GM21737 (cell line): ENCODE results near the gene ITGA5.

ENCODE experiments used
- ATAC-seq: cut with Tn5 transposase; IDR thresholded peaks from one replicate; pipeline ENCODE4 v1.9.1; 2021; ENCODE audit warnings: mild to moderate bottlenecking, moderate library complexity; ENCODE audit not compliant: unreplicated experiment

ITGA5 gene

DNA sequence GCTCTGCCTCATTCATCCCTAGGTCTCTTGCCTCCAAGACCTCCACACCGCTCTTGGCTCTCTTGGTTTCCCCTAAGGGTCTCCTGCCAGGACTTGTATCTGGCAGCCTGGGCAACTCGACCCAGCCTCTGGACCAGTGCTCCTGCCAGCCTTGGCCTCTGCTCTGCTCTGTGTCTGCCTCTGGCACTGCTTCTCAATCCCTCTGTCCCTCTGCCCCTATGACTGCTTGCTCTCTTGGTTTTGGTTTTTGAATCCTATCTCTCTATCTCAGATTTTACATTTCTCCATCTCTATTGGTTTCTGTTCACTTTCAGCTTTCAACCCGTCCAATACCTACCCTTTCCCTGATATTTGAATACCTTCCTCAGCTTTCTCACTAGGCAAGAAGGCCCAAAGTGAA is 6.3 kb downstream of the ITGA5 start:
- ATAC-seq = no peak

DNA sequence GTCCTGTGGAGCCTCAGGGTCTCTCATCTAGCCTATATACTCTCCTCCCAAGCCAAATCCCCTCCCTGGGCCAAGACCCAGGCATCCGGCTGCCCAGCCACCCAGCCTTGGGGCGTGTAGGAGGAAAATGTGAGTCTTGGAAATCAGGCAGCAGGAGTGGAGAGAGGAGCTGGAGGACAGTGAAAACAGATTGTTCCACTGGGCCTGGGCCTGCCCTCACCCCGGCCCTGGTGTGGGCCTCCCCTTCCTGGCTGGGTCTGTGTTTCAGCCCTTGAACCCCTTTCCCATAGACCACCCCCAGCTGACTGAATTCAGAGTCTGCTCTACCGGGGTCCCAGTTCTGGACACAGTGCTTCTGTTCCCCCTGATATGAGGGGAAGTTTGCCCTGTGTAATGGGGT is 6.7 kb downstream of the ITGA5 start:
- ATAC-seq = no peak

DNA sequence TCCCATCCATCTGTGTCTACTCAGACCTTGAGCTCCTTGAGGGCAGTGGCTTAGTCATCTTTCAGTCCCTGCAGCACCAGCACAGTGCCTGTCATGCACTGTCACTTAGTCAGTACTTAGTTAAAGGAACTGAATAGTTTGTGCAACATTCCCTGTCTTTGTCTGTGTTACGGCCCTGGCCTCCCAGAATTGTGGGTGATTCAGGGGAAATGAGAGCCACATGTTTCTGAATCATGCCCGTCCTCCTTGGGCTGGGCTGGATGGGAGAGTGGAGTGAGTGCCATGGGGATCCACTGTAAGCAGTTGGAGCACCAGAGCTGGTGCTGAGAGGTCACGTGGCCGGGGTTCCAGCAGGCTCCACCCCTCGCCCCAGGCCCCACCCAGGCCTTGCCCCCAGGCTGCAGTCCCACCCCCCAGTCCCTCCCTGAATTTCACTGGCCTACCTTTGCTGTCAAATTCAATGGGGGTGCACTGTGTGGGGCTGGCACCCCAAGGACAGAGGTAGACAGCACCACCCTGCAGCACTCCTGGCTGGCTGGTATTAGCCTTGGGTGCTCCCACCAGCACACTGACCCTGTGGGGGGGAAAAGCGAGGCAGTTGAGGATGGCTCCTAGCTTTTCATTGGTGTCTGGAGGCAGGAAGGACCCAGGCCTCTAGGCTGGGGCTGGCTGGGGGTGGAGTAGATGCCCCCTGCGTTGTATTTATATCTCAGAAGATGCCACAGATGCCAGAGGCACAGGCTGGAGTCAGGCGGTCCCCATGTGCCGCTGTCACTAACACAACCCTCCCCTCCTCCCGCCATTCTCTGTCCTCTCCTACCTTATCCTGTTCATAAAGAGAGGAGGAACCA is 7.5 kb downstream of the ITGA5 start:
- ATAC-seq = no peak

DNA sequence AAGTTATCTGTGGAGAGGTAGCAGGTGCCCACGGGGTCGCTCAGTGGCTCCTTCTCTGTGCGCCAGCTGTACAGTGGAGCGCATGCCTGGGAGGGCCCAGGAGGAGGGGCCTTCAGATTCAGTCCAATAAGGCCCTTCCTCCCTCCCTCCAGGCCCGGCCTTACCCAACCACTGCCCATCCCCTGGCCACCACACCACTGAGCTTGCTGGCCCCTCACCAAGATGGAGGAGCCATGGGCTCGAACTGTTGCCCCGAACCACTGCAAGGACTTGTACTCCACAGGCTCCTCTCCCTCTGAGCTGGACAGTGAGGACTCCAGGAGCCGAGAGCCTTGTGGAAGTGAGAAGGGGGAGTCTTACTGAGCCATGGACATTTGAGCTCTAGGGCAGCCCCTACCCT is 9.8 kb downstream of the ITGA5 start:
- no peak for ATAC-seq

DNA sequence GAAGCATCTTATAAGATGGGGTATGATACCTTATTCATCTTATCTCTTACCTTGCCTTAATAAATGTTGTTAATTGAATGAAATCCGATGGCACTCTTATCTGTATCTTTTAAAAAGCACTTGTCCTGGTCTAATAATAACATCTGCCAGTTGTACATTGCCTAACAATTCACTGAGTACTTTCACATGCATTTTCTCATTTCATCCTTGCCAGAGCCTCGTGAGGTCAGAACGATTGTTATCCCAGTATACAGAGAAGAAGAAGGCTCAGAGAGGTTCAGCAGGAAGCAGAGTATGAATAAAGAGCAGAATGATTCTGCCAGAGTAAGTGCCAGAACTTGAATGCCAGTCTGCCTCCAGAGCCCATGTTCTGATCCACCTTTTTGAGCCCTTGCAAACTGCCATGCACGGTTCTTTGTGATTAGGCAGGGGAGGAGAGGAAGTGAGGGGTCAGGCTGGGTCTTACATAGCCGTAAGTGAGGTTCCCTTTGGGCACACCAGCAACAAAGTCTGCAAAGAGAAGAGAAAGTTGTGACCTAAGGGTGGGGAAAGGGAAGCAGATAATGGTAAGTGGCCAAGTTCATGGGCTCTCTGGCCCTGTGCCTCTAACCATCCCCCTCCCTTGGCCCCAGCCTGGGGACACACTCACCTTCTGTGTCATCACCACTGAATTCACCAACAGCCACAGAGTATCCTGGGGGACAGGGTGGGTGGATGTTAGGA is 11.7 kb downstream of the ITGA5 start:
- ATAC-seq = no peak

DNA sequence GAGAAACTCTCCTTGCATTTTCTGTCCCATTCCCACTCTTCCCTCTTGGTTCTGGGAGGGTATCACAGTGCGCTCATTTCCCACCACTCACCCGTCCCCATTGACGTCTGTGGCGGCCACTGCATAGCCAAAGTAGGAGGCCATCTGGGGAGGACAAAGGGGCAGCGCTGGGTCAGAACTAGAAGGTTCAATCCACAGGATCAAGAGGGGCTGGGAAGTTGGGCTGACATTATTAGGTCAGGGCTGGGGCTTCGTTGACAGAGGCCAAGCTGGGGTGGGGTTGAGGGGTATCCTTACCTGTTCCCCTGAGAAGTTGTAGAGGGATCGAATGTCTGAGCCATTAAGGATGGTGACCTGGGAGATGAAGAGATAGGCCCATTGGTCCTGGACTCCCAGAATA is 13.5 kb downstream of the ITGA5 start:
- no peak for ATAC-seq

DNA sequence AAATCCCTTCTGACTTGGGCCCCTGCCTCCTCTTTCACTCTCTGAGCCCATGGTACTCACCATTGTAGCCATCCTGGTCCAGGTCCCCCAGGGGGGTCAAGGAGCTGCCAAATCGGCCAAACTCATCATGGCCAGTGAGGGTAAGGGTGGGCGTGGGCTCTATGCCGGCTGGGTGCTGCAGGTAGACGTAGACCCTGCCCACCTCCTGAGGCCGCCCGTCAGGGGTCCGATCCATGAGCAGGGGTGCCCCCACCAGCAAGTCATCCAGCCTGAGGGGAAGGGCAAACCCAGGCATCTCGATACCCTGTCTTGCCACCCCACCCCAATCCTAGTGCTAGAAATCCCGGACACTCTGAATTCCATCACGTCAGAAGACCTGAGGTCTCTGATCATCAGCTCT is 14.0 kb downstream of the ITGA5 start:
- no peak for ATAC-seq

DNA sequence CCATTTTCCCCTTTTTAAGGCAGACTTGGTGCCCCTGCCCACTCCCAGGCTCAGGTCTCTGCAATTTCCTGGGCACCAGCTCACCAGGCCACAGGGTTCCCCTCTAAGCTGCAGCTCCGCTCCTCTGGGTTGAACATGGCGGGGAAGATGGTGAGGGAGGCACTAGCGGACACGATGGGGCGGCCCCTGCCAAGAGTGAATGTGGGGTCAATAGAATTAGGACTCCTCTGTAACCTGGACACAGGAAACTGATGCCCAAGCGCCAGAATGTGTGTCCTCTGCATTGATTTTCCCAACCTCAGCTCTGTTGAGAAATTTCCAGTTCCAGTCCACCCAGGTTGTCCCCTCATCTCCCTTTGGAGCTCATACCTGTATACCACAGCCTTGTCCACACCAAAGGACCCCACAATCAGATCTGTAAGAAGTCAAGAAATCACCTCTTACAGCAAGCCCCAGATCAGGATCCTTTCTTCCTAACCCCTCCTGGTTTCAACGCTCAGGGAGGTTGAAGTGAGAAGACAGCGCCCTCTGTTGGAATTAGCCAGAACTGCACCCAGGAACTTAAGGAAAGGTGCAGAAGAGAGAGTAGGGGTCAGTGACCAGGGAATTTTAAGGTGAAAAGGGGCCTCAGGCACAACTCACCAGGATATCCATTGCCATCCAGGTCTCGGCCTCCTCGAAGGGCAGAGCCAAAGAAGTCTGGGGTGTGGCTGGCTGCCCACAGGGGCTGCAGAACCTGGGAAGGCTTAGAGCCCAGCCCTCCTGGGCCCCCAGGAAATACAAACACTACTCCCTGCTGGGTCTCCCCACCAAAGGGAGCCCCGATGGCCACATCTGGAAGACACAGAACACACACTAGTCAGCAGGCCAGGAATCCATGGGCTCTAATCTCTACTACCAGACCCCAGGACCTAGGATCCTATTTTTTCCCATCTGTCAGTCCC is 14.7 kb downstream of the ITGA5 start:
- no peak for ATAC-seq

DNA sequence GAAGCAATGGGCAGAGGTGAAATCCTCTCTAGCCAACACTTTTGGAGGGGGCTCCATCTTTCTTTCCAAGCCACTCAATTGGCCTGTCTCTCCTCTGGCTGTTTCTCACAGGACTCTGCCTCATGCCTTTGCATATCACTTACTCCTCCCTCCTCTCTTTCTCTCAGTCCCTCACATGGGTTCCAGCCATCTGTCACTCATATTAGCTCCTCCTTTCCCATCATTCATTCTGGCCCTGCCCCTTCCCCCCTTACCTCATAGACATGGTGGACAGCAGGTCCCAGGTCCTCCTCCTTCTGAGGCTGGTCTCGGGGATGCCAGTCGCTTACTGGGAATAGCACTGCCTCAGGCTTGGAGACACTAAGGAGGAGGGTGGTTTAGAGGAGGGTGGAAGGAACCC is 17.9 kb downstream of the ITGA5 start:
- no peak for ATAC-seq

DNA sequence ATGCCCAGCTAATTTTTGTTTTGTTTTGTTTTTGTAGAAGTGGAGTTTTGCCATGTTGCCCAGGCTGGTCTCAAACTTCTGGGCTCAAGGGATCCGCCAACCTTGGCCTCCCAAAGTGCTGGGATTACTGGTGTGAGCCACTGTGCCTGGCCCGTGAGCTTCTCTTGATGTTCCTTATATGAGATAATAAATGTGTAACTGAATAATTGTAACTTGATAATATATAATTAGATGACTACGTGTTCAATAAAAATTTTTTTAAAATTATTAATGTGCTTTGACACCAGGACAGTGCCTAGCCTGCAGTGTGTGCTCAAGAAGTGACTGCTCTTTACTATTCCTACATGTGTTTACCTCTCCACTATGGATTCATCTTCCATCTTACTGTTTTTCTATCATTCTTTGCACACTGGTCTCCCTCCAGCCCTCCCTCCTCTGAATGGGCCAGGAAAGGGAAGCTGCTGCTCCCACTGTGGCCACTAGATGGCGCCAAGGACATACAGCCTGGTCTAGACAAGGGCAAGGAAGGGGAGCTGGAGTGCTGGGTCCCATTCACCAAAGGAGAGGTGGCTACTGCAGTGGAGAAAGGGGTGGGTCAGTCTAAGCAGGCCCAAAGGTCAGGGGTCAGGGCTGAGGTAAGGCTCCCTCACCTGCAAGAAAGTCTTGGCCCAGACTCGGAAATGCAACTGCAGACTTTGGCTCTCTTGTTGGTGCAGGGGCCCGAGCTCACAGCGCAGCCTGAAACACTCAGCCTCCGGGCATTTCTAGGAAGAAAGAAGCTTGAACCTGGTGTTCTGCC is 19.9 kb downstream of the ITGA5 start:
- peak; percentile 79 for ATAC-seq

DNA sequence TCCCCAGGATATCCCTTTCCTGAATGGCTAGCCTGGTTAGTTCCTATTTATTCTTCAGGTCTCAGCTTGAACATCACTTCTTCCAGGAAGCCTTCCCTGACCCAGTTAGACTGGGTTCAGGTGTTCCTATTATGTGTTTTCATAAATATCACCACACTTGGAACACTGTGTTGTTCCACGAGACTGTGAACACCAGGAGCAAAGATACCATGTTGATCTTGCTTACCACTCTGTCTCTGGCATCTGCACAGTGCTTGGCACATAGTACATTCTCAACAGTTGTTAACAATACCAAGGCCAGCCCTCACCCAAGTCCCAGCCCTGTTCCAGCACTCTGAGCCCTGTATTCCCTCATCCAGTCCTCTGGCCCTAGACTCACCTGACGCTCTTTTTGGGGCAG is 20.8 kb downstream of the ITGA5 start:
- ATAC-seq = no peak

DNA sequence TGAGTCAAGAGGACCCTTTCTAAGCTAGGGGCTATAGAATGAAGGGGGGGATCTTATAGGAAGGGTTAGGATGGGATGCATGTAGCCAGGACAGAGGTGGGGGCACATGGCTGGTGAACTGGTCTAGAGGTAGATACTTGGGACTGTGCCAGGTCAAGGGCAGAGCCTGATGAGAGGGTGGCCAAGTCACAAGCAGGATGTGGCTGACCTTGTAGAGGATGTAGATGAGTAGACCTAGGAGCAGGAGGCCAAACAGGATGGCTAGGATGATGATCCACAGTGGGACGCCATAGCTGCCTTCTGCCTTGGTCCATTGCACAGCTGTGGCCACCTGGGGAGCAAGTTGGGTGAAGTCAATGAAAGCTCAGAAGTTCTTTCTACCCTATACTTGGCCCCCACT is 21.9 kb downstream of the ITGA5 start:
- no peak for ATAC-seq

DNA sequence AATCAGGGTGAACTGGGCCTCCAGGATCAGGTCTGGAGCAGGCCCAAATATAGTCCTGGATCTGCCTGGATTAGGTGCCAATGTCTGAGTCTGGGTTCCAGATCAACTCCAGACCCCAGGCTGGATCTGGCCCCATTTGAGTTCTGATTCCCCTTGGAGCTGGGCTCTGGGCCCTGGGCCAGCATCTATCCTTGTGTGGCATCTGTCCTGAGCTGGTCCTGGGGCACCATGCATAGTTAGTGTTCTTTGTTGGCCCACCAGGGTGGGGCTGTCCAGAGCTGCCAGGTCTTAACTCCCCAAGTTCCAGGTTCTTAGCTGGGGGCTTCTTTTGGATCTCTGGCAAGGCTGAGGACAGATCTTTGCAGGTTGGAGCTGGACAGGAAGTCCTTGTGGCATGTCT is 23.5 kb downstream of the ITGA5 start:
- ATAC-seq = no peak

DNA sequence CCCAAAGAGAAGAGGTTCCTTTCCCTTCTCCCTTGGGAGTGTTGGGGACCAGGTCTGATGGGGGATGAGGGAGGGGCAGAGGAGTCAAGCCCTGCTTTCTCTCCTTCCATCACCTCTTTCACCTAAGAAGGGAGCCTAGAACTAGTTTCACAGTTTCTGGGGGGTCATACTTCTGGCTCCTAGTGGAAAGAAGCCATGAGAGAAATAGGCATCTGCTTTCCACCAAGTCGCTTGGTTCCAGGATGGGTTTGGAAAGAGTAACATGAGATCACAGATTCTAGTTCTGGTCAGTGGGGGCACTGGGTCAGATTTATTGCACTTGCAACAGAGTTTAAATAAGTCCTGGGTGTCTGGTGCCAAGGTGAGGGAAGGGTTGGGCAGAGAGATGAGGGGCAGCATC is 24.1 kb downstream of the ITGA5 start:
- no peak for ATAC-seq

DNA sequence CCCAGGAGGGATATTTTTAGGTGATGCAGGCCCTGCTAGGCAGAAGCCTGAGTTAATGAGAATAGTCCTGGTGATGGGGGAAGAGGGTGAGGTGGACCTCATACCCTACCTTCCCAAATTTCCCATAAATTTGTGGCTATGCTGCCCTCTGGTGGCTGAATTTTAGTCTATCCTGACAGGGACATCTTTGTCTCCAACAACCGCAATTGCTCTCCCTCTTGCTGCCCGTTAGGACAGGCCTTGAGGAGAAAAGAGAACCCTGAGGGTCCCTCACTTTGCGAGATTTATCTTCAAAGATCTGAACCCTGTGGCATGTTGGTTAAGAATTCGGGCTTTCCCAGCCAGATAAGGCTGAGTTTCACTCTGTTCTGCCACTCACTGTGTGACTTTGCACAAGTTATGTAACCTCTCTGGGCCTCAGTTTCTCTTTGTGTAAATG is 24.8 kb downstream of the ITGA5 start:
- ATAC-seq = no peak

DNA sequence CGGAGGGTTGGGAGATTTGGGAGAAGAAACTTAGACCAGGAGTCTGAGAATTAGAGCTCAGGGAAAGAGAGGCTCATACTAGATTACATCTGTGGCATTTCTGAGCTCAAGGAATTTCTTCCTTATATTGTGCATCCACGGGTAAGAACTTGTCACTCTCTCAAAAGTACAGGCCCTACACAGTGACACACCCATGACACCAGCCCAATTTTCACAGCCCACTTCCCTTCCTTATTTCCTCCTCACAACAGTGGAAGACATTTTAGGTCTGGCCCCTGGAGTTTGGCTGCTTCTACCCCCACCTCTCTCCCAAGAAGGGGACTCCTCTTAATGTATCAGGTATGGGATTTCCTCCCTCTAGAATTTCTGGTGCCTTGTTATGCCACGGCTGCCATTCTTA is 25.3 kb downstream of the ITGA5 start:
- ATAC-seq = no peak

DNA sequence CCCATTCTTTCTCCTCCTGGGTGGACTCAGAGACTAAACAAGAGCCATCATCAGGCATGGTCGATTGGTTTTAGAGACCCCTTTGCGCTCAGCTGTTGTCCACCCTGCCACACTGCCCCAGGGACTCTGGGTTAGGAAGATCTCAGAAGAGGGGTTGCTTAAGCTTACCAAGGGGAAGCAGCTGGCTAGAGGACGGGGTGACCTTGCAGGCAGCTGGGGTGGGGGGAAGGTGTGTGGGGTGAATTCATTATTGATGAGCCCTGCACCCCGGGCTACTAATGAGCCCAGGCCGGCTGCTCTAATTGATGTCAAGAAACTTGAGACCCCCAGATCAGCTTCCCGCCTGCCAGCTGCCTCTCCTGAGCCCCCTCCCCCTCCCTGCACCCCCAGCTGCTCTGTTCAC is 25.9 kb downstream of the ITGA5 start:
- no peak for ATAC-seq

DNA sequence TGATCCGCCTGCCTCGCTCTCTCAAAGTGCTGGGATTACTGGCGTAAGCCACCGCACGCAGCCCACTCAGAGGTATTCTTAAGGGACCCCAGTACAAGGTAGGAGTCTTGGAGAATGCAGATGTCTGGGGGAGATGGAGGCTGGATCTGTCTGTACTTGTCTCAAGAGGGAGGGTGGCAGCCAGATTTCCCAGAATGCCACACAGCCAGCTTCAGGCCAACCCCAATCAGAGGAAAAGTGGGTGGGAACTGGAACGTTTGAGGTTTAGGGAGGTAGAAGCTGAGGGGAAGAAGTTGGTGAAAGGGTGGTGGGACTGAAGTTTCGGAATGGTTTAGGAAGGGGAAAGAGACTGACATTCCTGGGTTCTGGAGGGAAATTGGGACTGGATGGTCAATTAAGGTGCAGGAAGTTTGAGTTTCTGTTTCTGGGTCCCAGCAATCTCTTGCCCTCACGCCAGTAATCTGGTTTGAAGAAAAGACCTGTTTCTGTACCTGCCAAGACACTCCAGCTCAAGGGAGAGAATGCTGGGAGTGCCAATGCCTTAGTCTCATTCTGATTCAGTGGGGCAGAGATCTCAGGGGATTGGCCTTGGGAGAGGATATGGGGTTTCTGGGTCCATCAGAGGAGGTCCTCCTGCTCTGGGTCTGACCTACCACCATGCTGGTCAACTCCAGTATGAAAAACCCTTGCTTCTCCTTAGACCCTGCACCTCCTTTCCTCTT is 26.4 kb downstream of the ITGA5 start:
- no peak for ATAC-seq

DNA sequence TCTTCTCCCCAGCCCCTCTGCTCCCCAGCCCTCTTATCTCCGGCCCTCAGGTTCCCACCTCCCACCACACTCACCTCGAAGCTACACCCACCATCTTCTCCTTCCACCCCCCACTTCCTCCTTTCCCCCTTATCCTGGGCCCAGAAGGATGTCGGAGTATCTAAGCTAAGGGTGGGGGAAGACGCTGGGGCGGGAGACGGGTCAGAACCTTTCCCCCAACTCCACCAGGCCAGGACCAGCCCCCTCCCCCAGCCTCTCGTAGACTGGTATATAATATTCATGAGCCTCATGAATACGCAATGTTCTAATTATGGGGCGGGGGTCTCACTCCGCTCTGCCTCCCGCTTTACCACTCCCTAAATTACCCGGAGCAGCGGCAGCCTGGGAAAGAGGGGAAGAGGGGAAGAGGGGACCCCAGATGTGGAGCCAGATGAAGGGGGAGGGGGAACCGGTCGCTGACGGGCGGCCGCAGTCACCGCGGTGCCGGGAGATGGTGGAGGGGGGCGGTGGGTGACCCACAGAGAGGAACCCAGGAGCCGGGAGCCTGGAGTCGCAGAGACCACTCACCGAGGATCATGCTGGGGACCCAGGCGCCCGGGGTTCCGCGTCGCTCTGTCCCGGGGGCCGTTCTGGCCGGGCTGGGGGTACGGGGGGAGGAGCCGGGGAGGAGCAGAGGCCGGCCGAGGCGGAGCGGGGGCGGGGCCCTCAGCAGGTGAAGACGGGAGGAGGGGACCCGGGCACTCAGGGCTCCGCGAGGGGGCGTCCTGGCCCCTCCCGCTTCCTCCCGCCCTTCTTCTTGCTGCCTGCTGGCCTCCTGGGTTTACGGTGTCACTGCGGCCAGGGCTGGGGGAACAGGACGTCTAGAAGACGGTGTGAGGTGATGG is 28.2 kb downstream of the ITGA5 start:
- peak; percentile 67 for ATAC-seq
